Measurements from ENCODE around the gene TPCN2. TPM values are rescaled to one million over a fixed set of nuclear protein-coding genes. Genes with fewer than 3 reads are reported as not detected.

TPCN2 gene
- total RNA-seq, 2 experiments from 2014 or later: 16.0 to 17.0 TPM

DNA sequence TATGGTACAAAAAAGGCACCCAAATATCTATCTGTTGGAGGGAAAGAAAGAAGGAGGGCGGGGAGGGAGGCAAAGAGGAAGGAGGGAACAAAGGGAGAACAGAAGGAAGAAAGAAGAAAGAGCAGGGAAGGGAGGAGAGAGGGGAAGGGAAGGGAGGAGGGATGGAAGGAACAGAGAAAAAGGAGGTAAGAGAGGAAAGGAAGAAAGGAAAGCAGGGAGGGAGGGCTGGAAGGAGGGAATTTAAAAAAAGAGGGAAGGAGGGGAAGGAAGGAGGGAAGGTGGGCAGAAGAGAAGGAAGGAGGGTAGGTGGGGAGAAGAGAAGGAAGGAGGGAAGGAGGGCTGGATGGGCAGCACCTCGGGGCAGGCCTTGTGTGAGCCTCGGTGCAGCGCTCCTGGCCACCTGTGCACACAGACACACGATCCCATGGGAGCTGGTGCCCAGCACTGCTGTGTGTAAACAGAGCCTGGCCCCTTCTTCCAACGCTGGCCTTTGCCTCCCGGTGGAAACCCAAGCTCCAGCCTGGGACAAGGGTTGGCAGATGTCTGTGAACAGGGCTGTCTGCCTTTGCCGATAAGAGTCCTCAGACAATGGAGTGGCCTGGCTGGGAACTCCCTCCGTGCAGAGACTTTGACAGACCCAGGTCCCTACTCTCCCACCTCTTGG, 130.2 kb downstream of the TPCN2 start:
- CTCF ChIA-PET: no interaction called here

DNA sequence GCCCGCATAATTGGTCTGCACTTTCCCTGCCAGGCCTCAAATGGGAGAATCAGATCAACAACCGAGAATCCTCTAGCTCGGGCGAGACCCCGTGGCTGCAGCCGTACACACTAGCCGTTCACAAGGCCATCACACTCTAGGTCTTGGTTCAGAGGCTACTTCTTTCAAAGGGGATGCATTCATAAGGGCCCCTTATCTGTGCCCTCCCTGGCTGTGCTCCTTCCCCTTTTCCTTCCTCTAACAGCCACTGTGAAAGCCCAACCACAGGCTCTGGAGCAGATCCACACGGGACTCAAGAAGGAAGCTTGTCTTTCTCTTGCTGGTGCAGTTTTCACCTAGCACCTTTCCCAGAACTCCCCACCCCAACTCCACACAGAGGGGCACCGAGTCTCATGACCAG, 131.5 kb downstream of the TPCN2 start:
- CTCF ChIA-PET: no interaction called here
- H3K36me3 Mint-ChIP-seq (ENCODE audit: low read depth): no peaks in the 10 kb centered on the region
- POLR2A ChIA-PET: no interaction called here
- peaks cover 6% of the 10 kb centered on the region for H3K9me3 Mint-ChIP-seq
- DNase-seq: no peak
- peaks cover 4% of the 10 kb centered on the region for H3K4me1 Mint-ChIP-seq (ENCODE audit: low read depth)
- TF ChIP-seq, protein P1, sequence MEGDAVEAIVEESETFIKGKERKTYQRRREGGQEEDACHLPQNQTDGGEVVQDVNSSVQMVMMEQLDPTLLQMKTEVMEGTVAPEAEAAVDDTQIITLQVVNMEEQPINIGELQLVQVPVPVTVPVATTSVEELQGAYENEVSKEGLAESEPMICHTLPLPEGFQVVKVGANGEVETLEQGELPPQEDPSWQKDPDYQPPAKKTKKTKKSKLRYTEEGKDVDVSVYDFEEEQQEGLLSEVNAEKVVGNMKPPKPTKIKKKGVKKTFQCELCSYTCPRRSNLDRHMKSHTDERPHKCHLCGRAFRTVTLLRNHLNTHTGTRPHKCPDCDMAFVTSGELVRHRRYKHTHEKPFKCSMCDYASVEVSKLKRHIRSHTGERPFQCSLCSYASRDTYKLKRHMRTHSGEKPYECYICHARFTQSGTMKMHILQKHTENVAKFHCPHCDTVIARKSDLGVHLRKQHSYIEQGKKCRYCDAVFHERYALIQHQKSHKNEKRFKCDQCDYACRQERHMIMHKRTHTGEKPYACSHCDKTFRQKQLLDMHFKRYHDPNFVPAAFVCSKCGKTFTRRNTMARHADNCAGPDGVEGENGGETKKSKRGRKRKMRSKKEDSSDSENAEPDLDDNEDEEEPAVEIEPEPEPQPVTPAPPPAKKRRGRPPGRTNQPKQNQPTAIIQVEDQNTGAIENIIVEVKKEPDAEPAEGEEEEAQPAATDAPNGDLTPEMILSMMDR (IDR thresholded peaks at IDR 0.05): no peak
- no peak for ATAC-seq
- intact Hi-C loops (cut with micrococcal nuclease): no loop called here
- no peak overlapping the region for H3K27ac Mint-ChIP-seq
- H3K27me3 Mint-ChIP-seq: no peaks in the 10 kb centered on the region
- no peak overlapping the region for H3K4me3 Mint-ChIP-seq

More for the DNA sequence above, 130.2 kb downstream of the TPCN2 start:
- H3K9me3 Mint-ChIP-seq: peaks cover 12% of the 10 kb centered on the region
- H3K36me3 Mint-ChIP-seq (ENCODE audit: low read depth): no peaks in the 10 kb centered on the region
- no peak overlapping the region for H3K4me3 Mint-ChIP-seq
- peaks cover 4% of the 10 kb centered on the region for H3K4me1 Mint-ChIP-seq (ENCODE audit: low read depth)
- POLR2A ChIA-PET: no interaction called here
- ATAC-seq (no peak), DNase-seq (no peak)
- TF ChIP-seq, protein P1 (IDR thresholded peaks at IDR 0.05): no peak
- no peak overlapping the region for H3K27ac Mint-ChIP-seq
- intact Hi-C loops (cut with micrococcal nuclease): no loop called here
- H3K27me3 Mint-ChIP-seq: no peaks in the 10 kb centered on the region

DNA sequence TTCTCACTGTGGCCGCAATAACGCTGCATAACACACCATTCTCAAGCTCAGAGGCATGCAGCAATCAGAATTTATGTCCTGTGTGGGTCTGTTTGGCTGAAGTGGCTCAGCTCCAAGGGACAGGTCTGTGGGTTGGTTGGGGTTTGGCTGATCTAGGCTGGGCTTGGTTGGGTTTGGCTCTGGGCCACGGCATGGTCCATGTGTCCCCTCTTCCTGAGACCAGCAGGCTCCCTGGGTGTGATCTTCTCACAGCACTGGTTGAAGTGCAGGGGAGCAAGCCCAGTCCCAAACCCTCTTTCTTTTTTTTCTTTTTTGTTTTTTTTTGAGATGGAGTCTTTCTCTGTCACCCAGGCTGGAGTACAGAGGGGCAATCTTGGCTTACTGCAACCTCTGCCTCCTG, 132.0 kb downstream of the TPCN2 start:
- TF ChIP-seq, protein P1 (IDR thresholded peaks at IDR 0.05): no peak
- no peaks in the 10 kb centered on the region for H3K36me3 Mint-ChIP-seq (ENCODE audit: low read depth)
- no peak for DNase-seq
- no peak overlapping the region for H3K4me3 Mint-ChIP-seq
- H3K4me1 Mint-ChIP-seq (ENCODE audit: low read depth): peaks cover 4% of the 10 kb centered on the region
- H3K27me3 Mint-ChIP-seq: no peaks in the 10 kb centered on the region
- no peak overlapping the region for H3K27ac Mint-ChIP-seq
- ATAC-seq: no peak
- ChIA-PET CTCF (no interaction called here), POLR2A (no interaction called here)
- intact Hi-C loops (cut with micrococcal nuclease): no loop called here
- H3K9me3 Mint-ChIP-seq: peaks cover 2% of the 10 kb centered on the region

DNA sequence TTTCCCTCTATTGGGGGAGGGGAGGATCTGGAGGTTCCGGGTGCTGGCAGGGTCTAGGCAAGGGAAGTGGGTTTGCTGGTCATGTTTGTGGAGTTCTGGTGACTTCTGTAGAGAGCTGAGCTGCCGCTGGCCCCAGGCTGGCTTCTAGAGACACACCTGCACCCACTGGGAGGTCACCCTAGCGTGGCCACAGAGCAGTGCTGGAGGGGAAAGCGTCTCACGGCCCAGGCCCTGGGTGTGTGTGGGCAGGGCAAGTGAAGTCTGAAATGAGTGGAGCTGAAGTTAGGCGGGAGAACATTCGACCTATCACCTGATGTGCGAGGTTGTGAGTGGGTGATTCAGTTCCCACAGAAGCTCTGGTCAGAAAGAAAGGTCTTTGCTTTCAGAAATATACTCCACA, 134.9 kb downstream of the TPCN2 start:
- Mint-ChIP-seq H3K36me3 (ENCODE audit: low read depth) (no peaks in the 10 kb centered on the region), H3K27me3 (no peaks in the 10 kb centered on the region), H3K9me3 (peaks cover 7% of the 10 kb centered on the region), H3K4me1 (ENCODE audit: low read depth) (peaks cover 4% of the 10 kb centered on the region), H3K27ac (no peak overlapping the region), H3K4me3 (no peak overlapping the region)
- DNase-seq (no peak), ATAC-seq (no peak)
- intact Hi-C loops (cut with micrococcal nuclease): no loop called here
- TF ChIP-seq, protein P1 (IDR thresholded peaks at IDR 0.05): no peak
- ChIA-PET POLR2A (no interaction called here), CTCF (interaction anchor here (1.1 kb wide), 1 partner anchor 9 kb away, joined by 3 read pairs; no protein-coding TSS in a partner anchor)

Small RNAs within 50 kb of the gene (microRNA-seq; reads per million reads assigned to microRNA genes)
- 1.2 reads per million for gene MIR3164 (ENCODE audit: borderline microRNAs expressed, borderline replicate concordance)

Other genes with a start within 250 kb of the TPCN2 start
- 10 to 100 TPM; 17.5 TPM for gene CPT1A, start 207.0 kb upstream of the TPCN2 start, total RNA-seq
- 100 to 1,000 TPM in 1 of 2 experiments, 10 to 100 TPM in 1; 99.6 to 104 TPM for gene MRPL21, start 145.1 kb upstream of the TPCN2 start, total RNA-seq
- 10 to 100 TPM; 21.1 to 24.9 TPM for gene IGHMBP2, start 145.0 kb upstream of the TPCN2 start, total RNA-seq
- not detected for gene MRGPRD, start 67.9 kb upstream of the TPCN2 start, total RNA-seq
- gene MRGPRF, start 35.7 kb upstream of the TPCN2 start, total RNA-seq: not detected
- under 1 TPM; 0.31 to 0.77 TPM for gene SMIM38, start 107.0 kb downstream of the TPCN2 start, total RNA-seq
- gene MYEOV, start 245.2 kb downstream of the TPCN2 start, total RNA-seq: not detected